NCI-H510A (cell line): ENCODE data around the gene TALDO1.

Experiments used
- DNase-seq: peaks from one replicate; lab custom pipeline; 2025; lab: John Stamatoyannopoulos, UW

Gene TALDO1

DNA sequence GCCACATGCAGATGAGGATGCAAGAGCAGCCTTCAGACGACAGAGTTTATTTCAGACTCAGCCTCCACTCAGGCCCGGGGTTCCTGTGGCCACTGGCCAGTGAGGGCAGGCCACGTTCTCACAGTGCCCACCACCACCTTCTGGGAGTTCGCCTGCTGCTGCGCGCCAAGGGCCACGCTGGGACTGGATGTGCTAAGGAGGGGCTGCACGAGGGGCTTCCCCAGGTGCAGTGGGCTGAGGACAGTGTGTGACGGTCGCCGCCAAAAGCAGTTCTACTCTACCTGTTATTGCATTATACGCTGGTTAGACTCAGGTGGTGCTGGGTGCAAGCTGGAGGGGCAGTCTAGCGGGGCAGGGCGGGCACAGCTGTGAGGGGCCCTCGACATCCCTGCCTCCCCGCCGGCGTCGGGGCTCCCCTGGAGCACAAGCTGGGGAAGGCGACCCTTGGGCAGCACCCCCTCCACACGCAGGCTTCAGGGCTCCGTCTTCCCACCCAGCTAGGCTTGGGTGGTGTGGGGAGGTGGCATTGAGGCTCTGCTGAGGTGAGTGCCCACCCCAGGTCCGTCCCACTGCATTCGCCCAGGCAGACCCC lies 39.9 kb downstream of the TALDO1 start:
- no peak for DNase-seq

DNA sequence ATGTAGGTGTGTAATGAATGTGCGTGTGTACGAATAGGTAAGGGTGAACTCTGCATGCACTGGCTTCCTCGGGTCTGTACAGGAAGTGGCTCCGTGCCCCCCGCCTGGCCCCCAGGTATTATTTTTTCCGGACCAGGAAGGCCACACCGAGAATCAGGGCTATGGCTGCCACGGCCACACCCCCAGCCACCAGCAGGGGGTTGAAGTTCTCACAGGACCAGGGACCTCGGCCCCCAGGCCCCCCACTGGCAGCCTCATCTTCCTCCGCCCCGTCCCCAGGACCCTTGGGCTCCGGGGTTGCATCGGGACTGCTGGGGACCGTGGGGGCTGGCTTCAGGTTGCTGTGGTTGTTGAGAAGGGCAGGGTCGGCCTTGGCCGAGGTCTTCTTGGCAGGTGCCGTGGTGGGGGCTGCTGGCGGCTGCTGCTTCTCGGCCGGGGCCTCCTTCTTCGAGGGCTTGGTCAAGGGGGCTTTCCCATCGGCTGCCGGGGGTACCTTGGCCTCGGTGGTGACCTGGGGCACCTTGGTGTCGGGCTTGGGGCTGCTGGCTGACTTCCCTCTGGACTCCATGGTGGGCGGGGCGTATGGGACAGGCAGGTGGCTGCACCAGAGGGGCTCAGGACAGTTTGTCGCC lies 40.9 kb downstream of the TALDO1 start:
- DNase-seq: no peak

DNA sequence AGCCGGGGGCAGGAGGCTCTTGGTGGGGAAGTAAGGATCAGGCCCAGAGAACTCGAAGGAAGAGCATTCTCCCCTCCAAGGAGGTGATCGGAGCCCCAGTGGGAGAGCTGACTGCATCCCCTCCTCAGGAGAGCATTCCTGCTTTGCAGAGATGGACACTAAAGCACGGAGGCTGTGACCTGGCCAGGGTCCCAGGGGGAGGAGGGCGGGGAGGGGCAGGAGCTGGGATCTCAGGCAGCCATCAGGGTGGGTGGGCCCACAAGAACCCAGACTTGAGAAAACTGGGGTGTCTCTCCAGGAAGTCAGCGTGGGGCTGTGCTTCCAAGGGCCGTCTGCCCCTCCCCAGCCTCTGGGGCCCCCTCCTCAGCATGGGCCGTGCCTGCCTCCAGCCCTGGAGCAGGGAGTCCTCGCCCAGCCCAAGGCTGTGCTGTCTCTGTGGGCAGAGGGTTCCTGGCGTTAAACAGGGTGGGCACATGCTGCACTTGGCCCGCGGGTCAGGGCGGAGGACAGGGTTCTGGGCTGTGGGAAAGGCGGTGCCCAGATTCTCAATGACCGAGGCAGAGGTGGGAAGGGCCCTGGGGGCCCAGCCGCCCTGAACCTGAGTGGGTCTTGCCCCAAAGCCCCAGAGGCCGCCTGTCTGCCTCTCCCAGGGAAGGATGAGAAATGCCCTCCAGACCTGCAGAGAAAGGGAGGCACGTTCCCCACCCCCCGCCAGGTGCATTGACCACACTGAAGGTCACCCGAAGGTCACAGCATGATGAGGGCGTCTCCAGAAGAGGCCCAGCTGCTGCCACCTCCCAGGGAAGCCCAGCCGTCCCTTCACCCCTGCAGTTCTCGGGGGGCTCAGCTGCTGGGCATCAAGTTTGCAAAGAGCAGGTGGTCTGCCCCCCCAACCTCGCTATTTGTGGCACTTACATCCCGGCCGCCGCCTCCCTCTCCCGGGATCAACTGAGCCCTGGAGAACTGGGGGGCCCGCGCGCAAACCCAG lies 42.0 kb downstream of the TALDO1 start:
- DNase-seq: no peak

DNA sequence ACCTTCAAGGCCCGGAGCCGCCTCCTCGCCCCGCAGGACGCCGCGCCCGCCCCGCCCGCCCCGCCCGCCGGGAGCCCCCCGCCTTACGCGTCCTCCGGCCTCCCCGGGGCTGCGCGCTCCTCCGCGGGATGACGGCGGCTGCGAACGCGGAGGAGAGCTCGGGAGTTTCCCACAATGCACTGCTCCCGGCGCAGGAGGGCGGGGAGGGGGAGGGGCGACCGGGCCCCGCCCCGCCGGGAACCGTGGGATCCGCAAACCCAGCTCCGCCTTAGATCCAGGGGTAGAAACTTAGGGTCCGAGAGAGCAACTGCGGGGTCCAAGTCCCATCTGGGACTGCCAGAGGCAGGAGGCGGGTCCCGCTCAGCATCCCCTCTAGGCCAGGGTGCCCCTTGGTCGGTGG lies 42.7 kb downstream of the TALDO1 start, which contains the start of gene CEND1:
Gene CEND1 (minus strand): TSS at position 148 of the 400 bp plus-strand sequence. CDS start 1,514 bp downstream, outside the sequence.
- DNase-seq: no peak

DNA sequence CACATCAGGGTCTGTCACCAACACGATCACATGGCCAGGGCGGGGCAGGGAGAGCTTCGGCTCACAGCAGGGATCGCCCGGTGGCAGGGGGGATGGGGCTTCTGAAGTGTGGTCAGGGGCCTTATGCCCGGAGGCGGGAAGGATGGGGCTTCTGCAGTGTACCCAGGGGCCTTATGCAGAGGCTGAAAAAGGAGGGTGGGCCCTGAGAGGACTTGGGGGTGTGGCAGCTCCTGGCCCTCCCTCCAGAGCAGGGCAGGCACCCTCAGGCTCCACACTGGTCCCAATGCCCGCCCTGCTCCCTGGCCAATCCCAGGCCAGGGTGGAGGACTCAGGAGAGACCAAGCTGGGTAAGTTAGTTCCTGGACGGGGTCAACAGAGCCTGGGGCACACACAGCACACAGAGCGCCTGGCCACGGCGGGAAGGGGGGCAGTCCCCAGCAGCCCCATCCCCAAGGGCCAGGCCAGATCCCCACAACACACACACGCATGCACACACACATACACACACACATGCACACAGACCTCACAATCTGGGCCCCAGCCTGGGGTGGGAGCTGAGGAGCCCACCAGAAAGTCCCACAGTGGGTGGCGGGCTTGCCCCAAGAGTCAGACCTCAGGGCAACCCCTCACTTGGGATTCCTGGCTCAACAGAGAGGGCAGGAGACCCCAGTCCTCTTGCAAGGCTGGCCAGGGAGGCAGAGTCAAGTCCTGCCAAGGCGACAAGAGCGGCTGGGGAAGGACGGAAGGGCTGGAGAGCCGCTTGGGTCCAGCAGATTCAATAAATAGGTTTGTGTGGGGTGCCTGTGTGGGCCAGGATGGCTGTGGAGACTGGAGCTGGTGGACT lies 43.7 kb downstream of the TALDO1 start:
- DNase-seq: no peak

DNA sequence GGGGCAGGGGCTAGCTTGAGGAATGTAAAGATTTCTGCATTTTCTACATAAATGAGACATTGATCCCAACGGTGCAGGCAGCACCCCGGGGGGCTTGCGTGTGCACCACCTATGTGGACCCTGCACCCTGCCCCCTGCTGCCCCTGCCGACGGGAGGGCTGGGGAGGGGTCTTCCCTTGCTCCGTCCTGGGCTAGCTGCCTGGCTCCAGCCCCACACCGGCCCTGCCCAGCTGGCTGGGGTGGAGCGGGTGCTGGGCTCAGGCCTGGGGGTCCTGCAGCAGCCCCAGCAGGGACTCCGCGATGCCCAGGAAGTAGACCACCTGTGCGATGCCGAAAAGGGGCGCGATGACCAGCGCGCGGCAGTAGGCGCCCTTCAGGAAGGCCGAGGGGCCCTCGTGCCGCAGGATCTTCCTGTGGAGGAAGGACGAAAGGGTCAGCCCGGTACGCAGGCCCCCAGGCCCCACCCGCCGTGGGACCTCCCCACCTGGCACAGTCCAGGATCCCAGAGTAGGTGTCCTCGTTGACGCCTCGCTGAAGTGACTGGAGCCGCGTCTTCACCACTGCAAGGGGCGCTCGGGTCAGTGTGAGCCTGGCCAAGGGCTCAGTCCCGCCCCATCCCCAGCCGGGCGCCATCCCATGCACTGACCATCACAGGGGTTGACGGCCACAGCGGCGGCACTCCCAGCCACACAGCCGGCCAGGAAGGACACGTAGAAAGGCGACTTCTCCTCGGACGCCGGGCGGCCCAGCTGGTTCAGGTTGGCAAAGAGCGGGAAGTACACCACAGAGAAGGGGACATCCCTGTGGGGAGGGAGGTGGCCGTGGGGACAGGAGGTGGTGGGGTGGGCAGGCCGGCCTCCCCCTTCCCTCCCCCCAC lies 44.6 kb downstream of the TALDO1 start:
- no peak for DNase-seq

DNA sequence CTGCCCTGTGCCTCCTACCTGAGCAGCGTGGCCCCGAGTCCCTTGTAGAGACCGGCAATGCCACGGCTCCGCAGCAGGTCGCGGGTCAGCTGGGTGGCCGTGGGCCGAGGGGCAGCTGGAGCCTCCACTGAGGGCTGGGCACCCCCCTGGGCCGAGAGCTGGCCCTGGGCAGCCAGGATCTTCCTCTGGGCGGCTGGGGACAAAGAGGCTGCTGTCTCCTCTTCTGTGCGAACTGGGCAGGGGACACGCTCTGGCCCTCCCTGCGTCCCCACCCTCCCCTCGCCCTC lies 45.2 kb downstream of the TALDO1 start:
- DNase-seq: no peak

DNA sequence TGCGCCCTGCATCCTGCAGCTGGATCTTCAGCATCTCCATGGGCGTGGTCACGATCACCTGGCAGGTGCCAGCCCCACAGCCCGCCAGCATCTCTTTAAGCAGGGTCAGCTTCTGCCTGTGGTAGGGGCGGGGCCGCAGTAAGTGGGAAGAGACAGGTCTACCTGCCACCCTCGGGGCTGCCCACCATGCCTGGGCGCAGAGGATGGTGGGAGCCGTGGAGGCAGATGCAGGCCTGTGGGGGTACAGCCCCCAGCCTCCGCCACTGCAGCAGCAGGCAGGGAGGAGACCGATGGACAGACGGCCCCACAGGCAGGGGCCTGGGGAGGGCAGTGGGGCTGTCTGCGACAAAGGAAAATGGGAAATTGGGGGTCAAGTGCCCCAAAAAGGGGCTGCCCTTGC lies 45.6 kb downstream of the TALDO1 start:
- peak; percentile 65 for DNase-seq

DNA sequence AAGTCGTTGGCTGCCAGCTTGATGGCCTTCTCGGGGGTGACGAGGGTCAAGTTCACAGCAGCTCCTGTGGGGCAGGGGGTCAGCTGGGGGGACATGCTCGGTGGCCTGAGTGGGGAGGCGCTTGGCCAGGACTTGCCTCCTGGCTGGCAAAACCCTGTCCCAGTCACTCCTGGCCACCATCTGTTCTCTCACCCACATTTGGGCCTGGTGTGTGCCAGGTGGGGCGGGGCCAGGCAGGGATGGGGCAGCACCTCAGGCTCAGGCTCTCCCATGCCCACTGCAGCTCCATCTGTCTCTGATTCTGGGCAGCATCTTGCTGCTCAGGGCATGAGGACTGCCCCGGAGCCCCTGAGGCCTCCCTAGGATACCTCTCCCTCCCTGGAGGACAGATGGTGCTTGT lies 46.3 kb downstream of the TALDO1 start:
- DNase-seq: no peak

DNA sequence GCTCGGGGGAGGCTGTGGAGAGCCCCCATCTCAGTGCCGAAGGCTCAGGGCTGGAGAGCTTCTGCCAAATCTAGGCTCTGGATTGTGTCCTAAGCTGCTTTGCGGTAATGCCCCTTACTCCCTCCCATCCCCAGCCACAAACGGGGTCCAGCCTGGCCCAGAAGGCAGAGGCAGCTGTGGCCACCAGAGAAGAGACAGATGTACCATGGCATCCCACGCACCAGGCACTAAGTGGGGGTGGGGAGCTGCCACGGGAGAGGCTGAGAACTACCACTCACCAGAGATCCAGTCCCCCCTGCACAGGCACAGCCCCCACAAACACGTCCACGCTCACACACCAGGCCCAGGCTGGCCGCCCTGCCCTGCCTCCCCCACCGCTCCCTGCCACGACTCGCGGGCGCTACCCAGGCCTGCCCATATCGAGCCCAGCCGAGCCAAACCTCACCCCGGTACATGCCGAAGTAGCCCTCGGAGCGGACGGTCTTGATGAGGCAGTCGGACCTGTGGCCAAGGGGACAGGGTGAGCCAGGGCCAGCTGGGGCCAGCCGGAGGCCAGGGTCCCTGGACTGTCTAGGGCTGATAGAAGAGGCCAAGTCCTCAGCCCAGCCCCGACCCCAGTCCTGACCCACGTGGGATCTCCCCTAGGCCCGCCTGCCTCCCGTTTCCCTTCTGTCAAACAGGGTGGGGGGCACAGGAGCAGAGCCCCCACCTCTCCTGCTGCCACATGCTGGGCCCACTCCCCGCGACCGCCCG lies 46.9 kb downstream of the TALDO1 start:
- no peak for DNase-seq

DNA sequence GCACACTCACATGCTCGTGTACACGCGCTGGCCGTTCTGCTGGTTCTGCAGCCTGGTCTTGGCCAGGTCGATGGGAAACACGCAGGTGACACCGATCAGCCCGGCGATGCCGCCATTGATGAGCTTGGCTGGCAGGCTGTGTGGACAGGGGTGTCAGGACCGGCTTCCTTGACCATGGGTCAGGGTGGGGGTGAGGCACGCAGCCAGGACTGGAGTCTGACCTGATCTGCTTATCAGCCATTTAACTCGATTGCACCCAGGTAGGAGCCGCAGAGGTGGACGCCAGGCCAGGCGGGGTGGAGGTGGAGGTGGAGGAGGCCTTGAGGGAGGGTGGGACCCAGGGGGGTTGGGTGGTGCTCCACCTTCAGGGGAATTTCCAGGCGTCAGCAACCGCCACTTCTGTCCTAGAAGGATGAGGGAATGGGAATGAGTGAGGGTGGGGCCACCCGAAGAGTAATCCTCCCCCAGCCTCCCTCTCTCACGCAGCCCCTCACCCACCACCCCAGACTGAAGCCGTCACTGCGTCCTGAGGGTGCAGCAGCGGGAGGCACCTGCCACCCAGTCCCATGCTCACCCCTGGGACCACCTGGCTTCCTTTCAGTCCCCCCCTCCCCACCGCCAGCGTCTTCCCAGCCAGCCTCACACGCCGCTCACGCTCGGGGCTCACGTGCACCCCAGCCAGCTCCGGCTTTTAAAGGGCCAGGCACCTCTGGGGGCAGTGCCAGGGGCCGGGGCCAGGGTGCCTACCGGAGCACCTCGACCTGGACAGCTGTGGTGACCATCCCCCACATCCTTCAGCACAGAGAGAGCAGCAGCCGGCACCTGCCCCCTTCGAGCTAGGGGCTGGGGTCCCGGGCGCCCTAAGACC lies 47.7 kb downstream of the TALDO1 start:
- no peak for DNase-seq

DNA sequence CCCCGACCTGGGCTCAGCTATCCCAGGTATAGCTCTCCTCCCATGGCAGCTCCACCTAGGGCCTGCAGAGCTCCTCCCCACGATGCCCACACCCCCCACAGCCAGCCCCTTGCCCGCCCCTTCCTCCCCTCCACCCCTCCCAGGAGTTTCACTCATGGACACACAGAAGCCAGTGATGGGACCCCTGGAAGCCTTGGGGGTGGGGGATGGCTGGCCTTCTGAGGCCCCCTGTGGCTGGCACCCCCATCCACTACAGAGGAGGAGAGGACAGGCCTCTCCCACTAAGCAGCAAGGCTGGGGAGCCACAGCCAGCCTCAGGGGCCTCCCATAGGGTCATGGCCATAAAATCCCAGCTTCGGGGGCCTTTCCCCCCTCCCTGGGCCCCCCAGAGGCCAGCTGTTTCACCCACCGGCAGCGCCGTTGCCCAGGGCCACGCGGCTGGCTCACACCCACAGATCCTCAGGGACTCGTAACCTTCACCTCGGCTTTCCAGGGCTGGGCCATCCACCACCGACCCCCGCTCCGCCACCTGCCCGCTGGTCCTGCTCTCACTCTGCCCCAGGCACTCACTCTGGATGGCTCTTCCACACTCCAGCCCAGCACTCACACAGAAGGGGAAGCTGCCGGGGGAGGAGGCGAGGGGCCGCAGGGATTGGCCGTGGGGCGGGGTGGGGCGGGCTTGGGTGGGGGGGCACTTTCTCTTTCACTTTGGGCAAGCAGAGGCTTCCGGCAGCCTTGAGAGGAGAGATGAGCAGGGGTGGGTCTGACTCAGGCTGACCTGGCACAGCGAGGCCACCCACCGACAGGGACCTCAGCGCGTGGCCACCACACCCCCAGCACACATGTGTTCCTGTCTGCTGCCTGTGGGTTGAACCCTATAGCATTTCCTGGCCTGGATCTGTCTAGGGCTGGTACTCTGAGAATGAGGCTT lies 48.6 kb downstream of the TALDO1 start:
- peak; percentile 67 for DNase-seq

DNA sequence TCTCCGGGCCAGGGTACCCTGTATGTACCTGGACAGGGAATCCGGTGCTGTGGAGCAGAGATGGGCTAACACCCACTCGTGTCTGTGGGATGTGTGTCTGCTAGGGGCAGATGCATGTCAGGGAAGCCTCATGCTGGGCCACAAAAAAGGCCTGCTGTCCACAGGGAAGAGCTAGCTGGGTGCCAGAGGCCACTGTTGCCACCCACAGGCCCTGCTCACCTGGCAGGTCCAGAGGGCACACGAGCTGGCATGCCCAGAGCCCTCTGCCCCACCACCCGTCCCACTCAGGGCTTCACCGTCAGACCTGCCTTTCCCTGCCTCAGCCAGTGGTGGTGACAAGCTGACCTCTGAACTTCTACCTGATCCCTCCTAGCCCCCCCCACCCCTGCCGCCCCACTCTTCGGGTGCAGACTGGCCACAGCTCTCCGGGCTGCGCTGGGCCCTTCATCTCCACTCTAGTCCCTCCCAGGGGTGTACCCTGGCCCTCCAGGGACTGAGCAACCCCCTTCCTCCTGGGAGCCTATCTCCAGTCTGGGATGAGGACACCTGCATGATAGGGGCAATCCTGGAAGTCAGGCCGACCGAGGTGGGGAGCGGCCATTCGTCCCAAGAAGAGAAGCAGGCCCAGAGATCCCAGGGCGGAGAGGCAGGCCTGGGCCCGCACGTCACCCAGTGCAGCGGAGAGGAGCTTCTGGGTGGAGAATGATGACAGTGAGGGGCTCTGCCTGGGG lies 49.5 kb downstream of the TALDO1 start:
- no peak for DNase-seq

DNA sequence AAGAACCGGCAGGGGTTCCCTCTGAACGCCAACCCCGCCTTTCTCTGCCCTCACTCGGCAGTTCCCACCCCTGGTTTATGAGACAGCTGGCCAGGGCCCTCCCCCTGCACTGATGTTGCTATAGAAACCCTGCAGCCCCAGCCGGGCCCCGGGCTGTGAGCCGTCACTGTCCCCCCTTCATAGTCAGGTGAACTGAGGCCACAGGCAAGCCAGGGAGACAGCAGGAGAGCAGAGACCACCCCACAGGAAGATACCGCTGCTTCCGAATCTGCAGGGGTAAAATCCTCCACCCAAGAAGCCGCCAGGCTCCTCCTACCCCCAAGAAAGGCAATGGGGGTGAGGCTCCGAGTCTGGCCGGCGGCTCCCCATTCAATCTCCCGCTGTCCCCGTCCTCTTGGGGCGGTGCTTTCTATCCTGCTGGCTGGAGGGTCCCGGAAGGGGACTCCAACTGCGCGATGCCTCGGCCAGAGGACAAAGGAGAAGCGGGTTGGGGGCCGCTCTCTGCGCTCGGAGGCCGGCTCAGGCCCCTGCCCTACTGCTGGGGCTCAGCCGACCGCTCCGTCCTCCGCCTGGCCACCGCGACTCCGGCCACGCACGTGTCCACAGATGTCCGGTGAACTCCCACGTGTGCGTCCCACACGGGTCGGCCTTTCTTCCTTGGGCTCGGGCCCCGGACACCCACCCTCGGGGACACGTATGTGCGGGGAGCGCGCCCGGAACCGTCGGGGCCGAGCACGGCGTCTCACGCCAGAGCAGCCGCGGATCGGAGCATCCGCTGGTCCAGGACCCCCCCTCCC lies 50.2 kb downstream of the TALDO1 start:
- DNase-seq: peak; percentile 61

DNA sequence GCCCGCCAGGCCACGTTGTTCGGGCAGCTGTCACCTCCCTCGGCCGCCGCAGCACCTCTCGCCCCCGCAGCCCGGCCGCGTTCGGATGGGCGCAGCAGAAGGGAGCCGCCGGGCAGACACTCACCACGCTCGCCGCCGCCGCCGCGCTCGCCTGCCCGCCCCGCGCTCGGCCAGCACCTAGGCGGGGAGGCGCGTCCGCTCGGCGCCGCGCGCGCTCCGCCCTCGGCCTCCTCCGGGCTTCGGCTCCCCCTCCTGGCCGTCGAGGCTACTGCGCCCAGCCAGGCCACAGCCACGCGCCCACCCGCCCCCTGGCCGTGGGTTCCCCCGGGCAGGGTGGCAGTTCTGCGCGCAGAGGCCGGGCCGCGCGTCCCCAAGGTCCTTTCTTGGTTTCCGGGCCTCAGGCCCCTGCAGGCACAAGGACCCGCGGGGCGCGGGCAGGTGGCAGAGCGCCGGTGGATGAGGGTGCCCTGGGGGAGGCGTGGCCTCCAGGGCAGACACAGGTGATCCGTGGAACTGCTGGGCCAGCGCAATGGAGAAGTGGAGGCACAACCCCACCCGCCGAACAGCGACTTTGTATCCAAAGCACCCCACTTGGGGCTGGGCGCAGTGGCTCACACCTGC lies 50.9 kb downstream of the TALDO1 start, which contains the start of gene SLC25A22:
Gene SLC25A22 (minus strand): TSS at position 189 of the 621 bp plus-strand sequence. CDS start 3,275 bp downstream, outside the sequence.
- no peak for DNase-seq
